GM18909 (cell line): ENCODE data around the gene RNASET2.

Experiments used
- ATAC-seq: cut with Tn5 transposase; IDR thresholded peaks from one replicate; pipeline ENCODE4 v1.9.1; 2021; ENCODE audit warnings: mild to moderate bottlenecking; ENCODE audit not compliant: unreplicated experiment, poor library complexity

RNASET2 gene

GRCh38 chr6:166970776-166971175, 14.4 kb upstream of the RNASET2 start:
- no peak for ATAC-seq

DNA sequence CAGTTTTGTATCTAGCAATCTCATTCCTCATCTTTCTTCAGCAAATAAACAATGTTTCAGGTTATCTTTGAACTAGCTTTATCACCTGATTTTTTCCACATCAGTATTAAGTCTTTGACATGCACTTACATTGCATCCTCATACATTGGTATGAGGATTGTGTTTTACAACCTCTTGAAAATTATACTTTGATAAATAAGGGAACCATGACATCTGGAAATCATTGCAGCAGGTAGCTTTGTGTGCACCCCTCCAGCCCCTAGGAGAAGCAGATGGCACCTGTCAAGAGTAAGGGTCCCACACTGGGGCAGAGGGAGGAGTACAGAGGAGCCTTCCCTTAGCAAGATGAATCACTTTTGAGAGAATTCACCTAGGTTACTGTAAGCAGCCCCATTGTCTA, 13.7 kb upstream of the RNASET2 start:
- no peak for ATAC-seq

GRCh38 chr6:166969390-166970002, 13.1 kb upstream of the RNASET2 start:
- ATAC-seq, result no peak

DNA sequence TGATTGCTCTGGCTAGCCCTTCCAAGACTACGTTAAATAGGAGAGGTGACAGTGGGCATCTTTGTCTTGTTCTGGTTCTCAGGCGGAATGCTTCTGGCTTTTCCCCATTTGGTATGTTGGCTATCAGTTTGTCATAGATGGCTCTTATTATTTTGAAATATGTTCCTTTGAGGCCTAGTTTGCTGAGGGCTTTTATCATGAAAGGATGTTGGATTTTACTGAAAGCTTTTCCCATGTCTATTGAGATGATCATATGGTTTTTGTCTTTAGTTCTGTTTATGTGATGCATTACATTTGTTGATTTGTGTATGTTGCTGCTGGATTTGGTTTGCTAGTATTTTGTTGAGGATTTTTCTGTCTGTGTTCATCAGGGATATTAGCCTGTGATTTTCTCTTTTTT, 9.9 kb upstream of the RNASET2 start:
- ATAC-seq, result no peak

- no peak for ATAC-seq
These were observed 4.2 kb upstream of the RNASET2 start for GRCh38 chr6:166960609-166960978.

DNA sequence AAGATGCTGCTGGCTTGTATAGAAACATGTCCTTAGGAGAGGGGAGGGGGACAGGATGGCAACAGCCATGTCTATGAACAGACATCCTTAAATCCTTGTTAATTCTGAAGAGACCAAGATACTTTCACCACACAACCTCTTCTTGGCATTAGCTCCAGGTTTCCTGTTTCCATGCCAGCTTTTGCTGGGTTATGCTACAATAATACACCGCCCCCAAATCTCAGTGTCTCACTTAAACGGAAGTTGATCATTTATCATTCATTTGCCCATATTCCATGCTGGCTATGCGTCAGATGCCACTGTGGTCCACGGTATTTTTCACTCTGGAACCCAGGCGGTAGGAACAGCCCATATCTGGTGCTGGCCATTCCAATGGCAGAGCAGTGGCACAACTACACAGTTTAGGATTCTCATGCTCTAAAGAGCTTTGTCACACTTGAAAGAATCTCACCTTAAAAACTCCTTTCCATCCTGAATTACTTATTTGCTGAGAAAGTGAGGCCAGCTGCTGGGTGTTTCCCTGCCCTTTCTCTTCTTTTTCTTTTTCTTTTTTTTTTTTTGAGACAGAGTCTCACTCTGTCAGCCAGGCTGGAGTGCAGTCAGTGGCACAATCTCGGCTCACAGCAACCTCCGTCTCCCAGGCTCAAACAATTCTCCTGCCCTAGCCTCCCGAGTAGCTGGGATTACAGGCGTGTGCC, 3.7 kb upstream of the RNASET2 start:
- ATAC-seq, result no peak

GRCh38 chr6:166958926-166959861, 2.8 kb upstream of the RNASET2 start:
- ATAC-seq, result peak; percentile 28

DNA sequence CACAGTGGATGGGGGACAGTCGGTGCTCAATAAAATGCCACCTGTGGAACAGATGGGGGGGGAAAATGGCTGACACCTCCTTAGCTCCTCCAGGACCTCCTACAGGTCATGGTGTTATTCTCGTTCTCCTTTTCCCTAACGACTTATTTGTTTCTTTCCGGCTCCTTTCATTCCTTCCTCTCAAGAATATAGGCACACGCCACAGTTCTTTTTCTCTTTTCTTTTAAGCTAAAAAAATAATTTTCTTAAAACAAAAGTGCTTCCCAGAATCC, 1.4 kb upstream of the RNASET2 start:
- ATAC-seq, result no peak

- peak; percentile 51 for ATAC-seq
These were observed 896 bp upstream of the RNASET2 start for GRCh38 chr6:166957087-166957804.

GRCh38 chr6:166955865-166956443, 396 bp downstream of the RNASET2 start:
- ATAC-seq, result peak; percentile 1

GRCh38 chr6:166955121-166955864, 1.1 kb downstream of the RNASET2 start:
- ATAC-seq, result no peak

- ATAC-seq, result no peak
These were observed 2.1 kb downstream of the RNASET2 start for GRCh38 chr6:166954118-166954713.

DNA sequence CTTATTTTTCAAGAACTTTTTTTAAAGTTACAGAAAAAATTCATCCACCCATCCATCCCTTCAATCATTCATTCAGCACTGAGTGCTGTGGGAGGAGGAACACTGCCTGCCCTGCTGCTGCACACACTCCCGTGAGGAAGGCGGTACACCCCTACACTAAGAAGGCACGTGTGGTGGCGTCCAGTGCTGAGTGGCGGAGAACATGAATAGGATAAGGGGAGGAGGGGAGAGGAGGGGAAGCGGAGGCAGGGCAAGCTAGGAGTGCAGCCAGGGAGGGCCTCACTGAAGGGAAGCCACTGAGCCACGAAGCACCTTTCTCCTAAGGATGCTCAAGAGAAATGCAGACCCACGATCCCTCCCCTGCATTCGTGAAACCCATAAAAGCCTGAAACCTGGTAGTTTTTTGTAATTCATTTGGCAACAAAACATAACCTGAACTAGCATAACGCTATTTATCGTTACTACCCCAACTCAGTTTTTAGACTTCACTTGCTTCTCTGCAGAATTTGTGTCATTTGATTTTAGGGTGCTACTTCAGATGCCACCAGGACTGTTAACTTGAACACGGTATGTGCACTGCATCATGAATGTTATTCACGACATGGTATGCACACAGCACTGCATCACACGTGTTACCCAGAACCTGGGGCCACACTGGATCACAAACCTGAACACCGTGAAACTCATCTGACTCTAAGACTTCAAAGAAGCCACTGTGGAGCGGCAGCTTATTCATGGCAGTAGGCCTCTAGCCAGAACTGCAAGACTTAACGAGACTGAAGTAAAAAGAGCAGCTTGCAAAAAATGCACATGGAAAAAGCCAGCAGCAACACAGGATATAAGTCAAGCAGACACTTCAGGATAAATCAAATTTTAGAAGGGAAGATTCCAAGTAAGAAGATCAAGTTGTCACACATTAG, 3.5 kb downstream of the RNASET2 start:
- ATAC-seq, result no peak

DNA sequence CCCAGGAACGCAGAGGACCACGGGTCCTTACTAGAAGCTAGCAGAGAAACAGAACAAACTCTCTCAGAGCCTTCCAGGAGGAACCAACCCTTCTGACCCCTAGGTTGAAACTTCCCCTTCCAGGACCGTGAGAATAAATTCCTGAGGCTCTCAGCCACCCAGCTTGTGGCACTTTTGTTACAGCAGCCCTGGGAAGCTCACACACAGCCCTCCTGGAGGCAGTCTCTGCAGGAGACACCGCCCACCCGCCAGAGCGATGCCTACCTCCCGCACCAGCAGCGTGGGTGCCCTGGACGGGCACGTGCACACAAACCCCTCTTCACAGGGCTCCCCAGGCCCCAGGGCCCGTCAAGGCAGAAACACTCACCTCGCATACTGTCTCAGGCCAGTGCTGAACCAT, 4.2 kb downstream of the RNASET2 start:
- ATAC-seq, result no peak

DNA sequence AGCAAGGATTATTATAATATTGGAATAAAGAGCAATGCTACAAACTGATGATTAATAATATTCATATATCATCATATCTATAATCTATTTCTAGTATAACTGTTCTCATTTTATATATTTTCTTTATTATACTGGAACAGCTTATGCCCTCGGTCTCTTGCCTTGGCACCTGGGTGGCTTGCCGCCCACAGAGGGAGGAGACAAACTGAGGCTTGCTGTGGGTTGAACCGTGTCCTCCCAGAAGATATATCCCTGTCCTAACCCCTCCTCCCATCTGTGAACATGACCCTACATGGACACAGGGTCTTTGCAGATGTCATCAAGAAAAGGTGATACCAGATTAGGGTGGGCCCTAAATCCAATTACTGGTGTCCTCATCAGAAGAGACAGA, 4.7 kb downstream of the RNASET2 start:
- ATAC-seq, result no peak

GRCh38 chr6:166950892-166951669, 5.3 kb downstream of the RNASET2 start:
- peak; percentile 93 for ATAC-seq

DNA sequence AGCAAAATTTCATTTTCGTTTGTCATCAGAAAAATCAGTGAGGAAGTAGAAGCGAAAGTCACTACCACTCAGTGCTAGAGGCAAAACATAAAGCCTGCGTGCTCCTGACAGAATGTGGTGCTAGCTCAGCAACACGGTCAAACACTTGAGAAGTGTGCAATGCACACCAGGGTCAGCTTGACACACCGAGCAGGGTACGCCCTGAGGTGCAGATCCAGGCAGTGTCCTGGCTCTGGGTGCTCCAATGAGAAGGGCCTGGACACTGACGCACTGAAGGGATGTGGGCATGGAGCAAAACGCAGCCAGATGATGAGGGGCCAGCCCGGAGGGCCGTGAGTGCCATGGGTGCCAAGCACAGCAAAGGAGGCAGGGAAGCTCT, 5.9 kb downstream of the RNASET2 start:
- ATAC-seq, result peak; percentile 44
